ENCODE results near the gene FOXO4. TPM values are rescaled to one million over a fixed set of nuclear protein-coding genes. Genes with fewer than 3 reads are reported as not detected.

Gene FOXO4
- total and polyA plus RNA-seq, 2 experiments from 2014 or later: 8.0 to 31.4 TPM

DNA sequence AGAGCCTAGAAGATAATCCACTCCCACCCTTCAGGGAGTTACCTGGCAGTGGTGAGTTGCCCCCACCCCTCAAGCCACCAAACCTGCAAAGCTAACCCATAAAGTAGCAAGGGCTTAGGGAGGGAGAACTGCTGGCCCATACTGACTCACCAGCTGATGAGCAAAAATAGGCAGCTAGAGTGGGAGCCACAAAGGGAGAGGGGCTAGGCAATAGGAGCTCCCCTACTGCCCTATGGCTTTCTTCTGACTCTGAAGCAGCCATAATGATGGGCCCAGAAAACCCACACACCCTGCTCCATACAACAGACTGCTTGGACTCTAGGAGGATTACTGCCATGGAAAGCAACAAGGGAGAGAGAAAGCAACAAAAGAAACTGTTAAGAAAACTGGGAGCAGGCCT is 35.5 kb upstream of the FOXO4 start:
- Histone ChIP-seq H3K79me2 (replicated peaks; ENCODE audit: insufficient read depth) (peaks cover 13% of the 10 kb centered on the region; the same call in 1 of the 2 replicates), H4K20me1 (replicated peaks; ENCODE audit: insufficient read depth) (no peaks in the 10 kb centered on the region), H3K9me2 (ENCODE audit: insufficient read depth) (no peaks in the 10 kb centered on the region), H3K27ac (ENCODE audit: low read depth) (no peak overlapping the region), H3K27me3 (ENCODE audit: insufficient read depth) (no peaks in the 10 kb centered on the region), H3K4me1 (ENCODE audit: insufficient read depth) (no peaks in the 10 kb centered on the region), H3K4me2 (no peak overlapping the region), H3K36me3 (ENCODE audit: insufficient read depth) (no peaks in the 10 kb centered on the region), H2AFZ (no peak overlapping the region), H3K4me3 (no peak overlapping the region), H3F3A (replicated peaks; ENCODE audit: low read depth) (no peaks in the 10 kb centered on the region)
- peaks cover 32% of the 10 kb centered on the region for H3K36me3 Mint-ChIP-seq (ENCODE audit: low read depth)
- H3K27me3 Mint-ChIP-seq (ENCODE audit: insufficient read depth, low read depth, poor library complexity): no peaks in the 10 kb centered on the region
- no peaks in the 10 kb centered on the region for H3K4me1 Mint-ChIP-seq
- no peak overlapping the region for H3K4me3 Mint-ChIP-seq
- TF ChIP-seq, protein P1, sequence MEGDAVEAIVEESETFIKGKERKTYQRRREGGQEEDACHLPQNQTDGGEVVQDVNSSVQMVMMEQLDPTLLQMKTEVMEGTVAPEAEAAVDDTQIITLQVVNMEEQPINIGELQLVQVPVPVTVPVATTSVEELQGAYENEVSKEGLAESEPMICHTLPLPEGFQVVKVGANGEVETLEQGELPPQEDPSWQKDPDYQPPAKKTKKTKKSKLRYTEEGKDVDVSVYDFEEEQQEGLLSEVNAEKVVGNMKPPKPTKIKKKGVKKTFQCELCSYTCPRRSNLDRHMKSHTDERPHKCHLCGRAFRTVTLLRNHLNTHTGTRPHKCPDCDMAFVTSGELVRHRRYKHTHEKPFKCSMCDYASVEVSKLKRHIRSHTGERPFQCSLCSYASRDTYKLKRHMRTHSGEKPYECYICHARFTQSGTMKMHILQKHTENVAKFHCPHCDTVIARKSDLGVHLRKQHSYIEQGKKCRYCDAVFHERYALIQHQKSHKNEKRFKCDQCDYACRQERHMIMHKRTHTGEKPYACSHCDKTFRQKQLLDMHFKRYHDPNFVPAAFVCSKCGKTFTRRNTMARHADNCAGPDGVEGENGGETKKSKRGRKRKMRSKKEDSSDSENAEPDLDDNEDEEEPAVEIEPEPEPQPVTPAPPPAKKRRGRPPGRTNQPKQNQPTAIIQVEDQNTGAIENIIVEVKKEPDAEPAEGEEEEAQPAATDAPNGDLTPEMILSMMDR (conservative IDR thresholded peaks at IDR 0.05; ENCODE audit: low read depth in 2 of 2): no peak
- TF ChIP-seq EZH2 (IDR thresholded peaks at IDR 0.05; ENCODE audit: low read depth, unreplicated experiment) (no peak), ZNF331 (CRISPR knock-in tag; IDR thresholded peaks at IDR 0.05; ENCODE audit: low read depth) (no peak), POLR2AphosphoS5 (IDR thresholded peaks at IDR 0.05; ENCODE audit: low read depth) (no peak), STAT1 (IDR thresholded peaks at IDR 0.05; ENCODE audit: unreplicated experiment) (no peak), JUNB (IDR thresholded peaks at IDR 0.05; ENCODE audit: unreplicated experiment) (no peak)
- TF ChIP-seq, protein P2, sequence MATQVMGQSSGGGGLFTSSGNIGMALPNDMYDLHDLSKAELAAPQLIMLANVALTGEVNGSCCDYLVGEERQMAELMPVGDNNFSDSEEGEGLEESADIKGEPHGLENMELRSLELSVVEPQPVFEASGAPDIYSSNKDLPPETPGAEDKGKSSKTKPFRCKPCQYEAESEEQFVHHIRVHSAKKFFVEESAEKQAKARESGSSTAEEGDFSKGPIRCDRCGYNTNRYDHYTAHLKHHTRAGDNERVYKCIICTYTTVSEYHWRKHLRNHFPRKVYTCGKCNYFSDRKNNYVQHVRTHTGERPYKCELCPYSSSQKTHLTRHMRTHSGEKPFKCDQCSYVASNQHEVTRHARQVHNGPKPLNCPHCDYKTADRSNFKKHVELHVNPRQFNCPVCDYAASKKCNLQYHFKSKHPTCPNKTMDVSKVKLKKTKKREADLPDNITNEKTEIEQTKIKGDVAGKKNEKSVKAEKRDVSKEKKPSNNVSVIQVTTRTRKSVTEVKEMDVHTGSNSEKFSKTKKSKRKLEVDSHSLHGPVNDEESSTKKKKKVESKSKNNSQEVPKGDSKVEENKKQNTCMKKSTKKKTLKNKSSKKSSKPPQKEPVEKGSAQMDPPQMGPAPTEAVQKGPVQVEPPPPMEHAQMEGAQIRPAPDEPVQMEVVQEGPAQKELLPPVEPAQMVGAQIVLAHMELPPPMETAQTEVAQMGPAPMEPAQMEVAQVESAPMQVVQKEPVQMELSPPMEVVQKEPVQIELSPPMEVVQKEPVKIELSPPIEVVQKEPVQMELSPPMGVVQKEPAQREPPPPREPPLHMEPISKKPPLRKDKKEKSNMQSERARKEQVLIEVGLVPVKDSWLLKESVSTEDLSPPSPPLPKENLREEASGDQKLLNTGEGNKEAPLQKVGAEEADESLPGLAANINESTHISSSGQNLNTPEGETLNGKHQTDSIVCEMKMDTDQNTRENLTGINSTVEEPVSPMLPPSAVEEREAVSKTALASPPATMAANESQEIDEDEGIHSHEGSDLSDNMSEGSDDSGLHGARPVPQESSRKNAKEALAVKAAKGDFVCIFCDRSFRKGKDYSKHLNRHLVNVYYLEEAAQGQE (IDR thresholded peaks at IDR 0.05; ENCODE audit: unreplicated experiment): no peak
- TF ChIP-seq, protein P3, sequence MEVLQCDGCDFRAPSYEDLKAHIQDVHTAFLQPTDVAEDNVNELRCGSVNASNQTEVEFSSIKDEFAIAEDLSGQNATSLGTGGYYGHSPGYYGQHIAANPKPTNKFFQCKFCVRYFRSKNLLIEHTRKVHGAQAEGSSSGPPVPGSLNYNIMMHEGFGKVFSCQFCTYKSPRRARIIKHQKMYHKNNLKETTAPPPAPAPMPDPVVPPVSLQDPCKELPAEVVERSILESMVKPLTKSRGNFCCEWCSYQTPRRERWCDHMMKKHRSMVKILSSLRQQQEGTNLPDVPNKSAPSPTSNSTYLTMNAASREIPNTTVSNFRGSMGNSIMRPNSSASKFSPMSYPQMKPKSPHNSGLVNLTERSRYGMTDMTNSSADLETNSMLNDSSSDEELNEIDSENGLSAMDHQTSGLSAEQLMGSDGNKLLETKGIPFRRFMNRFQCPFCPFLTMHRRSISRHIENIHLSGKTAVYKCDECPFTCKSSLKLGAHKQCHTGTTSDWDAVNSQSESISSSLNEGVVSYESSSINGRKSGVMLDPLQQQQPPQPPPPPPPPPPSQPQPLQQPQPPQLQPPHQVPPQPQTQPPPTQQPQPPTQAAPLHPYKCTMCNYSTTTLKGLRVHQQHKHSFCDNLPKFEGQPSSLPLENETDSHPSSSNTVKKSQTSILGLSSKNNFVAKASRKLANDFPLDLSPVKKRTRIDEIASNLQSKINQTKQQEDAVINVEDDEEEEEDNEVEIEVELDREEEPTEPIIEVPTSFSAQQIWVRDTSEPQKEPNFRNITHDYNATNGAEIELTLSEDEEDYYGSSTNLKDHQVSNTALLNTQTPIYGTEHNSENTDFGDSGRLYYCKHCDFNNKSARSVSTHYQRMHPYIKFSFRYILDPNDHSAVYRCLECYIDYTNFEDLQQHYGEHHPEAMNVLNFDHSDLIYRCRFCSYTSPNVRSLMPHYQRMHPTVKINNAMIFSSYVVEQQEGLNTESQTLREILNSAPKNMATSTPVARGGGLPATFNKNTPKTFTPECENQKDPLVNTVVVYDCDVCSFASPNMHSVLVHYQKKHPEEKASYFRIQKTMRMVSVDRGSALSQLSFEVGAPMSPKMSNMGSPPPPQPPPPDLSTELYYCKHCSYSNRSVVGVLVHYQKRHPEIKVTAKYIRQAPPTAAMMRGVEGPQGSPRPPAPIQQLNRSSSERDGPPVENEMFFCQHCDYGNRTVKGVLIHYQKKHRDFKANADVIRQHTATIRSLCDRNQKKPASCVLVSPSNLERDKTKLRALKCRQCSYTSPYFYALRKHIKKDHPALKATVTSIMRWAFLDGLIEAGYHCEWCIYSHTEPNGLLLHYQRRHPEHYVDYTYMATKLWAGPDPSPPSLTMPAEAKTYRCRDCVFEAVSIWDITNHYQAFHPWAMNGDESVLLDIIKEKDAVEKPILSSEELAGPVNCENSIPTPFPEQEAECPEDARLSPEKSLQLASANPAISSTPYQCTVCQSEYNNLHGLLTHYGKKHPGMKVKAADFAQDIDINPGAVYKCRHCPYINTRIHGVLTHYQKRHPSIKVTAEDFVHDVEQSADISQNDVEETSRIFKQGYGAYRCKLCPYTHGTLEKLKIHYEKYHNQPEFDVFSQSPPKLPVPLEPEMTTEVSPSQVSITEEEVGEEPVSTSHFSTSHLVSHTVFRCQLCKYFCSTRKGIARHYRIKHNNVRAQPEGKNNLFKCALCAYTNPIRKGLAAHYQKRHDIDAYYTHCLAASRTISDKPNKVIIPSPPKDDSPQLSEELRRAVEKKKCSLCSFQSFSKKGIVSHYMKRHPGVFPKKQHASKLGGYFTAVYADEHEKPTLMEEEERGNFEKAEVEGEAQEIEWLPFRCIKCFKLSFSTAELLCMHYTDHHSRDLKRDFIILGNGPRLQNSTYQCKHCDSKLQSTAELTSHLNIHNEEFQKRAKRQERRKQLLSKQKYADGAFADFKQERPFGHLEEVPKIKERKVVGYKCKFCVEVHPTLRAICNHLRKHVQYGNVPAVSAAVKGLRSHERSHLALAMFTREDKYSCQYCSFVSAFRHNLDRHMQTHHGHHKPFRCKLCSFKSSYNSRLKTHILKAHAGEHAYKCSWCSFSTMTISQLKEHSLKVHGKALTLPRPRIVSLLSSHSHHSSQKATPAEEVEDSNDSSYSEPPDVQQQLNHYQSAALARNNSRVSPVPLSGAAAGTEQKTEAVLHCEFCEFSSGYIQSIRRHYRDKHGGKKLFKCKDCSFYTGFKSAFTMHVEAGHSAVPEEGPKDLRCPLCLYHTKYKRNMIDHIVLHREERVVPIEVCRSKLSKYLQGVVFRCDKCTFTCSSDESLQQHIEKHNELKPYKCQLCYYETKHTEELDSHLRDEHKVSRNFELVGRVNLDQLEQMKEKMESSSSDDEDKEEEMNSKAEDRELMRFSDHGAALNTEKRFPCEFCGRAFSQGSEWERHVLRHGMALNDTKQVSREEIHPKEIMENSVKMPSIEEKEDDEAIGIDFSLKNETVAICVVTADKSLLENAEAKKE (CRISPR knock-in tag; IDR thresholded peaks at IDR 0.05): no peak
- no peak for ATAC-seq
- H3K9me3 Mint-ChIP-seq: no peaks in the 10 kb centered on the region
- no peak overlapping the region for H3K27ac Mint-ChIP-seq
- no peak for DNase-seq (ENCODE audit: low spot score)

Measured in GM23338 (cell line).